ENCODE measurements around the gene PTPN18.
A peak's percentile ranks its signal among the peaks of the same experiment; 100 is the strongest.

PTPN18 gene

GRCh38 chr2:130382313-130382917, 26.6 kb downstream of the PTPN18 start:
- FAIRE-seq (no peak), DNase-seq (ENCODE audit: insufficient read length, low spot score) (no peak)
- TF ChIP-seq PAX5 (IDR thresholded peaks at IDR 0.05; ENCODE audit: insufficient read depth, low read length, severe bottlenecking) (no peak), POU2F2 (IDR thresholded peaks at IDR 0.05; ENCODE audit: low read depth, low read length) (no peak)

- DNase-seq (ENCODE audit: insufficient read length, low spot score) (no peak), FAIRE-seq (peak; percentile 76)
- TF ChIP-seq SPI1 (IDR thresholded peaks at IDR 0.05; ENCODE audit: low read depth, low read length) (peak; percentile 97), TAF1 (IDR thresholded peaks at IDR 0.05; ENCODE audit: low read depth, low read length) (no peak), POLR2A (IDR thresholded peaks at IDR 0.05; ENCODE audit: low read depth, low read length) (no peak), POU2F2 (IDR thresholded peaks at IDR 0.05; ENCODE audit: low read depth, low read length) (no peak), PAX5 (IDR thresholded peaks at IDR 0.05; ENCODE audit: insufficient read depth, low read length, severe bottlenecking) (no peak), POLR2AphosphoS5 (IDR thresholded peaks at IDR 0.05; ENCODE audit: low read depth, low read length) (no peak)
These were observed 29.9 kb downstream of the PTPN18 start for GRCh38 chr2:130385709-130386108.

GRCh38 chr2:130387071-130387400, 31.2 kb downstream of the PTPN18 start:
- TF ChIP-seq POLR2A (IDR thresholded peaks at IDR 0.05; ENCODE audit: low read depth, low read length) (no peak), PAX5 (IDR thresholded peaks at IDR 0.05; ENCODE audit: insufficient read depth, low read length, severe bottlenecking) (no peak), POLR2AphosphoS5 (IDR thresholded peaks at IDR 0.05; ENCODE audit: low read depth, low read length) (no peak), TAF1 (IDR thresholded peaks at IDR 0.05; ENCODE audit: low read depth, low read length) (no peak), POU2F2 (IDR thresholded peaks at IDR 0.05; ENCODE audit: low read depth, low read length) (no peak), SPI1 (IDR thresholded peaks at IDR 0.05; ENCODE audit: low read depth, low read length) (no peak)
- DNase-seq (ENCODE audit: insufficient read length, low spot score) (no peak), FAIRE-seq (no peak)

- no peak for TF ChIP-seq POU2F2 (IDR thresholded peaks at IDR 0.05; ENCODE audit: low read depth, low read length)
- no peak for TF ChIP-seq POLR2A (IDR thresholded peaks at IDR 0.05; ENCODE audit: low read depth, low read length)
- no peak for TF ChIP-seq TAF1 (IDR thresholded peaks at IDR 0.05; ENCODE audit: low read depth, low read length)
- no peak for TF ChIP-seq SPI1 (IDR thresholded peaks at IDR 0.05; ENCODE audit: low read depth, low read length)
- TF ChIP-seq PAX5 (IDR thresholded peaks at IDR 0.05; ENCODE audit: insufficient read depth, low read length, severe bottlenecking) = no peak
- no peak for TF ChIP-seq POLR2AphosphoS5 (IDR thresholded peaks at IDR 0.05; ENCODE audit: low read depth, low read length)
- no peak for DNase-seq (ENCODE audit: insufficient read length, low spot score)
- peak; percentile 69 for FAIRE-seq
These were observed 31.9 kb downstream of the PTPN18 start for GRCh38 chr2:130387804-130388203.

- DNase-seq (ENCODE audit: insufficient read length, low spot score) = no peak
- FAIRE-seq = peak; percentile 88
- TF ChIP-seq SPI1 (IDR thresholded peaks at IDR 0.05; ENCODE audit: low read depth, low read length) = no peak
- TF ChIP-seq POU2F2 (IDR thresholded peaks at IDR 0.05; ENCODE audit: low read depth, low read length) = no peak
- no peak for TF ChIP-seq POLR2A (IDR thresholded peaks at IDR 0.05; ENCODE audit: low read depth, low read length)
- TF ChIP-seq TAF1 (IDR thresholded peaks at IDR 0.05; ENCODE audit: low read depth, low read length) = no peak
These were observed 32.5 kb downstream of the PTPN18 start for GRCh38 chr2:130388221-130388907.

- DNase-seq (ENCODE audit: insufficient read length, low spot score) = no peak
- FAIRE-seq = no peak
- no peak for TF ChIP-seq POLR2AphosphoS5 (IDR thresholded peaks at IDR 0.05; ENCODE audit: low read depth, low read length)
- TF ChIP-seq SPI1 (IDR thresholded peaks at IDR 0.05; ENCODE audit: low read depth, low read length) = no peak
- no peak for TF ChIP-seq POU2F2 (IDR thresholded peaks at IDR 0.05; ENCODE audit: low read depth, low read length)
- no peak for TF ChIP-seq POLR2A (IDR thresholded peaks at IDR 0.05; ENCODE audit: low read depth, low read length)
- no peak for TF ChIP-seq TAF1 (IDR thresholded peaks at IDR 0.05; ENCODE audit: low read depth, low read length)
- TF ChIP-seq PAX5 (IDR thresholded peaks at IDR 0.05; ENCODE audit: insufficient read depth, low read length, severe bottlenecking) = no peak
These were observed 33.5 kb downstream of the PTPN18 start for GRCh38 chr2:130389358-130389757.

- TF ChIP-seq TAF1 (IDR thresholded peaks at IDR 0.05; ENCODE audit: low read depth, low read length) = no peak
- no peak for TF ChIP-seq SPI1 (IDR thresholded peaks at IDR 0.05; ENCODE audit: low read depth, low read length)
- no peak for TF ChIP-seq POLR2A (IDR thresholded peaks at IDR 0.05; ENCODE audit: low read depth, low read length)
- TF ChIP-seq POU2F2 (IDR thresholded peaks at IDR 0.05; ENCODE audit: low read depth, low read length) = no peak
- TF ChIP-seq POLR2AphosphoS5 (IDR thresholded peaks at IDR 0.05; ENCODE audit: low read depth, low read length) = no peak
- TF ChIP-seq PAX5 (IDR thresholded peaks at IDR 0.05; ENCODE audit: insufficient read depth, low read length, severe bottlenecking) = no peak
- DNase-seq (ENCODE audit: insufficient read length, low spot score) (no peak), FAIRE-seq (no peak)
These were observed 33.9 kb downstream of the PTPN18 start for GRCh38 chr2:130389783-130390182.

- TF ChIP-seq POLR2A (IDR thresholded peaks at IDR 0.05; ENCODE audit: low read depth, low read length) (no peak; the same call in 1 of the 2 replicates), SPI1 (IDR thresholded peaks at IDR 0.05; ENCODE audit: low read depth, low read length) (0 out of 2 replicates have a peak, but pooled peaks have one; percentile 15), POU2F2 (IDR thresholded peaks at IDR 0.05; ENCODE audit: low read depth, low read length) (no peak), TAF1 (IDR thresholded peaks at IDR 0.05; ENCODE audit: low read depth, low read length) (no peak), PAX5 (IDR thresholded peaks at IDR 0.05; ENCODE audit: insufficient read depth, low read length, severe bottlenecking) (no peak)
- FAIRE-seq (peak; percentile 85), DNase-seq (ENCODE audit: insufficient read length, low spot score) (no peak)
These were observed 34.7 kb downstream of the PTPN18 start for GRCh38 chr2:130390460-130391057.

GRCh38 chr2:130391058-130391871, 35.4 kb downstream of the PTPN18 start:
- TF ChIP-seq POLR2A (IDR thresholded peaks at IDR 0.05; ENCODE audit: low read depth, low read length) = 0 out of 2 replicates have a peak, but pooled peaks have one; percentile 44
- no peak for TF ChIP-seq POLR2AphosphoS5 (IDR thresholded peaks at IDR 0.05; ENCODE audit: low read depth, low read length)
- TF ChIP-seq PAX5 (IDR thresholded peaks at IDR 0.05; ENCODE audit: insufficient read depth, low read length, severe bottlenecking) = no peak
- no peak for TF ChIP-seq TAF1 (IDR thresholded peaks at IDR 0.05; ENCODE audit: low read depth, low read length)
- FAIRE-seq (peak; percentile 84), DNase-seq (ENCODE audit: insufficient read length, low spot score) (peak; percentile 62)
